ENCODE data around the gene ADAMTS17.

Gene ADAMTS17

DNA sequence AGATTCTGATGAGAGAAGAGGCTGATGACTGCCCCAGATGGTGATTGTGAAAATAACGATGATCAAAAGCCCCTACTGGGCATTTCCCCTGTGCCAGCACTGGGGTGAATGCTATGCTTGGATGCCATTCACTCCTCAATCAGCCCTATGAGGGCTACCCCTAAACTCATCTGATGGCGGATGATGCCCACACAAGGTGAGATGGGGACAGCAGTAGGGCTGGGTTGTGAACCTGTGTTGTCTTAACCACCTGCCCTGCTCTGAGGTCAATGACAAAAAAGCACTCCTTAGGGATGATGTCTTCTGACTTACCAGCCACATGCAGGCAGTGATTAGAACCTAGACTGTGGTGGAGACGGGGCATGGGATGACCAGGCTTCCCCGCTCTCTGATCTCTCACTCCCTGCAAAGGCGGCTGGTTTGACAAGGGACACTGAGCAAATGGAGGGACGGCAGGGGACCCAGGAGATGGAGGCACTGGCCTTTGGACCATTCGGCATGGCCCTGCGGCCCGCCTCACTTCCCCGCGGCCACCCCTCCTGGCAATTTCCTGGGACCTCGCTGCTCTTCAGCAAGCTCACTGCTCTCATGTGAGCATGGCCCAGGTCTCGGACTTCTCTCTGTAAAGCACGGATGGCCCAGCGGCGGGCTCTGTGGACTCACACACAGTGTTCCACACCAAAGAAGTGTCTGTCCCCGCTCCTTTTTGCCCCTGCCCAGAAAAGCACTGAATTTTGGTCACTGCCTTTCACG, 357.1 kb downstream of the ADAMTS17 start:
- TF ChIP-seq MYC (IDR thresholded peaks at IDR 0.05; ENCODE audit: low read depth, low read length) (no peak), POLR2A (IDR thresholded peaks at IDR 0.05; ENCODE audit: extremely low read depth, insufficient read length) (no peak)
- TF ChIP-seq, protein P1, sequence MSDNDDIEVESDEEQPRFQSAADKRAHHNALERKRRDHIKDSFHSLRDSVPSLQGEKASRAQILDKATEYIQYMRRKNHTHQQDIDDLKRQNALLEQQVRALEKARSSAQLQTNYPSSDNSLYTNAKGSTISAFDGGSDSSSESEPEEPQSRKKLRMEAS (IDR thresholded peaks at IDR 0.05; ENCODE audit: low read depth, low read length): no peak
- TF ChIP-seq, protein P2, sequence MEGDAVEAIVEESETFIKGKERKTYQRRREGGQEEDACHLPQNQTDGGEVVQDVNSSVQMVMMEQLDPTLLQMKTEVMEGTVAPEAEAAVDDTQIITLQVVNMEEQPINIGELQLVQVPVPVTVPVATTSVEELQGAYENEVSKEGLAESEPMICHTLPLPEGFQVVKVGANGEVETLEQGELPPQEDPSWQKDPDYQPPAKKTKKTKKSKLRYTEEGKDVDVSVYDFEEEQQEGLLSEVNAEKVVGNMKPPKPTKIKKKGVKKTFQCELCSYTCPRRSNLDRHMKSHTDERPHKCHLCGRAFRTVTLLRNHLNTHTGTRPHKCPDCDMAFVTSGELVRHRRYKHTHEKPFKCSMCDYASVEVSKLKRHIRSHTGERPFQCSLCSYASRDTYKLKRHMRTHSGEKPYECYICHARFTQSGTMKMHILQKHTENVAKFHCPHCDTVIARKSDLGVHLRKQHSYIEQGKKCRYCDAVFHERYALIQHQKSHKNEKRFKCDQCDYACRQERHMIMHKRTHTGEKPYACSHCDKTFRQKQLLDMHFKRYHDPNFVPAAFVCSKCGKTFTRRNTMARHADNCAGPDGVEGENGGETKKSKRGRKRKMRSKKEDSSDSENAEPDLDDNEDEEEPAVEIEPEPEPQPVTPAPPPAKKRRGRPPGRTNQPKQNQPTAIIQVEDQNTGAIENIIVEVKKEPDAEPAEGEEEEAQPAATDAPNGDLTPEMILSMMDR (IDR thresholded peaks at IDR 0.05; ENCODE audit: low read depth, low read length): no peak
- H3K4me3 ChIP-seq (ENCODE audit: low read depth, low read length): no peak overlapping the region
- DNase-seq (ENCODE audit: low read depth): no peak

DNA sequence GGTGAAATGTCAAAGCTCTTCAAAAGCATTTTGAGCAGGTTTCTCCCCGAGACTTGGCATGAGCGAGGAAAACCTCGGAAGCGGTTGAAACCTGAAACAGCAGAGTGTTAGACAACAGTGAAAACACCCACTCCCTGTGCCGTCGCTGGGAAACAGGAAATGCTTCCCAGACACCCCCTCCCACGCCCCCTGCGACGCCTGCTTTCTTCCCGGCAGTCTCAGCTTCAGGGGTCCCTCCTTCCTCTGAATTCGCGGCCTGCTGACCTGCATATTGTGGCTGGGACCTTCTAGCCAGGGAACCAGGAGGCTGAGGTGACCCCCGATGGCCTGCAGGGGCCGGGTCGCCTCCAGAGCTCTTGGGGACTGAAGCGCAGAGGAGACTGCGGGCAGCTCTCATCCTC, 357.9 kb downstream of the ADAMTS17 start:
- TF ChIP-seq, protein P2 (IDR thresholded peaks at IDR 0.05; ENCODE audit: low read depth, low read length): no peak
- TF ChIP-seq, protein P1 (IDR thresholded peaks at IDR 0.05; ENCODE audit: low read depth, low read length): no peak
- TF ChIP-seq MYC (IDR thresholded peaks at IDR 0.05; ENCODE audit: low read depth, low read length) (no peak), POLR2A (IDR thresholded peaks at IDR 0.05; ENCODE audit: extremely low read depth, insufficient read length) (no peak)
- H3K4me3 ChIP-seq (ENCODE audit: low read depth, low read length): no peak overlapping the region
- DNase-seq (ENCODE audit: low read depth): no peak

DNA sequence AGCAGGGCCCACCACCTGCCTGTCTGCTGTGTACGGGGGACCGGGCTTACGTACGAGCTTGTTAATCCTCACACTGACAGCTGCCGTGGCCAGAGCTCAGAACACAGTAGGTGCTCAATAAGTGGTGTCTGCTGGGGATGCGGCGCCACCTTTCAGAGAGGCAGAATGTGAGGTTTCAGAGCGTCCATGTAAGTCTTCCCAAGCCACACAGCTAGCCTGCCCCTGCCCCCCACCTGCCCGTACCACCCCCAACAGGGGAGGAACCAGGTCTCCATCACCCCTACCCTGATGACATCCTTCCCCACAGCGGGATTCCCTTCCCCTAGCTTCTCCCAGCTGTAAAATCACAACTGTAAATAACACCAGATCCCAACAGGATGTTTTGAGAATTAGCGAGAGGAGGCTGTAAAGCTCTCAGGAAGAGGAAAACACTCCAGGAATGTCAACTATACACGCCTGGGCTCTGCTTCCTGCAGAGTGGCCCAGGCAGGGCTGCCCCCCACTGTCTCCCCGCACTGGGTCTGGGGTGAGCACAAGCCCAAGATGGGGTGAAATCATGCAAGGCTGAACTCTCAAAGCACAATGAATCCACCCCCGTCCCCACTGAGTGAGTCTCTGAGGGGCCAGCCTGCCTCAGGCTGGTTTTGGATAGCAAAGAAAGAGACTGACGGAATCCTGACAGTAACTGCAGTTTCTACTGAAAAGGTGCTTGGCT, 358.4 kb downstream of the ADAMTS17 start:
- H3K4me3 ChIP-seq (ENCODE audit: low read depth, low read length): no peak overlapping the region
- DNase-seq (ENCODE audit: low read depth): no peak
- TF ChIP-seq MYC (IDR thresholded peaks at IDR 0.05; ENCODE audit: low read depth, low read length) (no peak), POLR2A (IDR thresholded peaks at IDR 0.05; ENCODE audit: extremely low read depth, insufficient read length) (no peak)
- TF ChIP-seq, protein P1 (IDR thresholded peaks at IDR 0.05; ENCODE audit: low read depth, low read length): no peak
- TF ChIP-seq, protein P2 (IDR thresholded peaks at IDR 0.05; ENCODE audit: low read depth, low read length): no peak

DNA sequence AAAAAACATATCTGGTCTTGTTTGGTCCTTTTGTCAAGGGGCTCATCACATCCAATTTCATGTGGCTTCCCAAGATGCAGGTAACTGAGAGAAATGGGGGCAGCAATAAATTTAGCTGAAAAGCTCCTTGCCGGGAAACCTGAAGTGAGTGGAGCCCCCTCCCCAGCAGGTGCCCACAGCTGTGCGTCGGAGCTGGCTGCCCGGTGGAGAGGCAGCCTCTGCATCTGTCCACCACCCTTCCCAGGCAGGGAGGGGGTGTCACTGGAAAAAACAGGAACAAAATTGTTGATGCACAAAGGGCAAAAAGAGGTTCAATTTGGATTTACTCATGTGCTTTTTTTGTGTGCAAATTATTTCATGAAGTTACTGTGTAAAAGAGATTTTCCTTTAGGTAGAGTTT, 359.1 kb downstream of the ADAMTS17 start:
- no peak overlapping the region for H3K4me3 ChIP-seq (ENCODE audit: low read depth, low read length)

DNA sequence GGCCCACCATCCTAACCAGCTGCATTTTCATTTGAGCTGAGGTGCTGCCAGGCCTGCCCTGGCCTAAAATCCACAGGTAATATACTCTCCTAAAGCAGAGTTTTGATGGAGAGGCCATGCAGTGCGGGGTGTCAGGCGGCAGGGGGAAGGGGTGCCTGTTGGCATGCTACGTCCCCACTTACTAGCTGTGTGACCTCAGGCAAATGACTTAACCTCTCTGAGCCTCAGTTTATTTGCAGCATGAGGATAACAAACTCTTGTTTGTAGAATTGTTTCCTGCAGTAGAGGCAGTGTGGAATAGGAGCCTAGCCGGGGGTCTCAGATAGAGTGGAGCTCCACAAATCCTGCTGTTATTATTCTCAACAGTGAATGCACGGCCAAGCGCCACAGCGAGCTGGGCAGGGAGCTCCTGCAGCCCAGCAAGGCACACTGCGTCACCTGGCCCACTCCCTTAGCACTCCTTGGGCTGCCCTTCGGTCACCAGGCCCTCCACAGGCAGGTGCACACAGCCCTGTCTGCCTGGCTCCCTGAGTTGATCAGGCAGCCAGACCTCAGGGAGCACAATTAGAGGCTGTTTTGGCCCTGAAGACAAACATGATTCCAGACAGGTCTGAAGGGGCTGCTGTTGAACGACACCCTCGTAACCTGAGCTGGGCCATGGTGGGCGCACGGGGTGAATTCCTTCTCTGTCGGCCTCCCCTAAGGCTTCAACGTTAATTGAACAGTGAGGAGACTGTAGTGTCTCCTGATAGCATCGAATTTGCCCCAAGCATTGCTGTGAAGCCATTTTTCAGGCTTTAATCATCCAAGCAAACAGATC, 359.7 kb downstream of the ADAMTS17 start:
- TF ChIP-seq MYC (IDR thresholded peaks at IDR 0.05; ENCODE audit: low read depth, low read length) (no peak), POLR2A (IDR thresholded peaks at IDR 0.05; ENCODE audit: extremely low read depth, insufficient read length) (no peak)
- TF ChIP-seq, protein P1 (IDR thresholded peaks at IDR 0.05; ENCODE audit: low read depth, low read length): no peak
- TF ChIP-seq, protein P2 (IDR thresholded peaks at IDR 0.05; ENCODE audit: low read depth, low read length): no peak
- DNase-seq (ENCODE audit: low read depth): no peak
- no peak overlapping the region for H3K4me3 ChIP-seq (ENCODE audit: low read depth, low read length)

More for the DNA sequence above, 359.1 kb downstream of the ADAMTS17 start:
- DNase-seq (ENCODE audit: low read depth): no peak
- TF ChIP-seq, protein P2 (IDR thresholded peaks at IDR 0.05; ENCODE audit: low read depth, low read length): no peak
- TF ChIP-seq POLR2A (IDR thresholded peaks at IDR 0.05; ENCODE audit: extremely low read depth, insufficient read length) (no peak), MYC (IDR thresholded peaks at IDR 0.05; ENCODE audit: low read depth, low read length) (no peak)
- TF ChIP-seq, protein P1 (IDR thresholded peaks at IDR 0.05; ENCODE audit: low read depth, low read length): no peak
